ENCODE measurements around the gene TLE6. TPM values are rescaled to one million over a fixed set of nuclear protein-coding genes. Genes with fewer than 3 reads are reported as not detected.

TLE6 gene
- total and polyA plus RNA-seq, 12 donors, result 0.34 to 3.5 (median 0.64) TPM; not detected in 3

GRCh38 chr19:2997720-2998119, 20.4 kb downstream of the TLE6 start:
- no peak overlapping the region for H3K4me3 ChIP-seq
- DNase-seq (no peak), ATAC-seq (no peak)
- intact Hi-C loops (cut with DNase I), result no loop called here
- H3K4me1 ChIP-seq, result no peaks in the 10 kb centered on the region
- no peaks in the 10 kb centered on the region for H3K9me3 ChIP-seq
- no peak for TF ChIP-seq CTCF (IDR thresholded peaks at IDR 0.05)
- H3K27ac ChIP-seq, result no peak overlapping the region
- peaks cover 0 to 54% (median 5%) of the 10 kb centered on the region in 9 donors for H3K36me3 ChIP-seq
- whole genome bisulfite sequencing, 2 donors, result 73 to 80% methylated on average over 13 of the region's 13 CpGs
- H3K27me3 ChIP-seq, result no peaks in the 10 kb centered on the region

GRCh38 chr19:2998642-2999041, 21.3 kb downstream of the TLE6 start:
- H3K4me3 ChIP-seq, result no peak overlapping the region
- intact Hi-C loops (cut with DNase I), result no loop called here
- peaks cover 0 to 61% (median 7%) of the 10 kb centered on the region in 9 donors for H3K36me3 ChIP-seq
- no peak for DNase-seq
- no peak overlapping the region for H3K27ac ChIP-seq
- H3K9me3 ChIP-seq, result no peaks in the 10 kb centered on the region
- H3K4me1 ChIP-seq, result no peaks in the 10 kb centered on the region
- TF ChIP-seq CTCF (IDR thresholded peaks at IDR 0.05), result no peak
- 86 to 97% methylated on average over 11 of the region's 11 CpGs for WGBS, 2 donors
- no peaks in the 10 kb centered on the region for H3K27me3 ChIP-seq
- no peak for ATAC-seq

- DNase-seq, result no peak
- no peaks in the 10 kb centered on the region for H3K4me1 ChIP-seq
- WGBS, 2 donors, result 96 to 98% methylated on average over 6 of the region's 6 CpGs
- H3K36me3 ChIP-seq, result peaks cover 0 to 86% (median 7%) of the 10 kb centered on the region in 9 donors
- H3K9me3 ChIP-seq, result no peaks in the 10 kb centered on the region
- no peak overlapping the region for H3K4me3 ChIP-seq
- no peak for TF ChIP-seq CTCF (IDR thresholded peaks at IDR 0.05)
- intact Hi-C loops (cut with DNase I), result no loop called here
- ATAC-seq, result no peak
- no peaks in the 10 kb centered on the region for H3K27me3 ChIP-seq
- no peak overlapping the region for H3K27ac ChIP-seq
These were observed 24.0 kb downstream of the TLE6 start for GRCh38 chr19:3001235-3001800.

- TF ChIP-seq CTCF (IDR thresholded peaks at IDR 0.05), result no peak
- Histone ChIP-seq H3K4me3 (no peak overlapping the region), H3K9me3 (no peaks in the 10 kb centered on the region), H3K4me1 (no peaks in the 10 kb centered on the region), H3K27me3 (no peaks in the 10 kb centered on the region), H3K36me3 (peaks cover 0 to 95% (median 7%) of the 10 kb centered on the region in 9 donors), H3K27ac (no peak overlapping the region)
- WGBS, 2 donors, result 91 to 93% methylated on average over 7 of the region's 7 CpGs
- intact Hi-C loops (cut with DNase I), result no loop called here
- DNase-seq (no peak), ATAC-seq (no peak)
These were observed 25.7 kb downstream of the TLE6 start for GRCh38 chr19:3003046-3003445.

All from heart right ventricle (tissue), 16 donors.